Head of caudate nucleus (tissue), 42 donors: Measurements from ENCODE around the gene FAM78B.

Experiments
- DNase-seq, 42 donors: peaks; one replicate each; pipeline versions ENCODE4 v3.0.0 to v3.0.0-alpha.2; 2020 to 2021; ENCODE audit warnings: mixed read lengths in 7 of 42
- intact Hi-C: fragments of 100-400 bp; cut with DNase I; formaldehyde crosslinking; loops from one replicate; pipeline ENCODE4 v1.15.0; 2022

The FAM78B gene

DNA sequence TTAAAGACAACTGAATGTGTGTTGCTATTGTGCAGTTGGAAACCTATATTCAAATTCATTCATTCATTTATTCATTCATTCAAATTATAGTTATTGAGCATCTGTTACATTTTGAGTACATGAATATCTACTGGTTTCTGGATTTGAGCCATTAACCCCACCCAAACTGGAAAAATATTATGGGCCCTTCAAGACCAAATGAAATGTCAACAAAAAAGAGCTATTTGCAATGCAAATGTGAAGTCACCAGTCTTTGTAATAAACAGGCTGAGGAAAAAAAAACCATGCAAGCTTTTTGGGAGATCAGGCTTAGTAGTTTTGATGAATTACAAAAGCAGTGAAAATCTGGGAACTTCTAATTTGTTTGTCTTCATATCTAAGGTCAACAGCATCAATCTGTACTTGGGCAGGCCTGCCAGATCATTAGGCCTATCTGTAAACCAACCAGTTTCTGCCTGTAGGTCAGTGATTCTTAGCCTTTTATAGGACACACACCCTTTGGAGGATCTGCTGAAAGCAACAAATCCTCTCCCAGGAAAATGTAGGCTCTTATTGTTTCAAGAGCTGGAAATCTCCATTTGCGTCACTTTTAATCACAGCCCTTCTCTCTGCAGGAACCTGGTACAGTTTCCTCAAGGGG, 134.7 kb downstream of the FAM78B start:
- DNase-seq, result no peak
- intact Hi-C loops, result no loop called here

DNA sequence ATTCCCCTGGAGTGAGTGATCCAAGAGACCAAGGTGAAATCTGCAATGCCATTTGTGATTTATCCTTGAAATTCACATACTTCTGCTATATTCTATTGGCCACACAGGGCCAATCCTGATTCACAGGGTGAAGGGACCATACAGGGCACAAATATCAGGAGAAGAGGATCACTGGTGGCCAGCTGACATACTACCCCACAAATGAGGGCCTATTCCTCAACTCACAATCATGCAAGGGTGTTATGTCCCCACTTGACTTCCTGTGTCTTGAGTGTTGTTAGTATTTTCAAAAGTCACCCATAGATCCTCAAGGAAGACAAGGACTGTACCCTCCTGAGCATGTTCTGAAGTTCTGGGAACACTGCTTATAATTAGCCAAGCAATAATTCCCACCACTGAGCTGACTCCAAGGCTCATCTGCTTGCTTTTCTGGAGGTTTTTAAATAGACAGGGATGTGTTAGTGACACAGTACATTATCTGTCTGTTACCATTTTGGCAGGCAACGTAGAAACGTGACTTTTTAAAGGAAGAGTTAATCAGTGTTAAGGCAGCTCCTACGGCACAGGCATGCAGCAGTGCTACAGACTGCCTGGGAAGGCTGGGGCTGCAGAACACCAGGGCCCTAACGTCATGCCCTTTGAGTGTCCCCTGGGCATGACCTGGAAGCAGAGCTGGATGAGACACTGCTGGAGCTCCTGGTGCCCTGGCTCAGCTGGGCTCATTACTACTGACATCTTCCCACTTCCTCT, 137.4 kb downstream of the FAM78B start:
- no peak for DNase-seq
- intact Hi-C loops, result no loop called here

DNA sequence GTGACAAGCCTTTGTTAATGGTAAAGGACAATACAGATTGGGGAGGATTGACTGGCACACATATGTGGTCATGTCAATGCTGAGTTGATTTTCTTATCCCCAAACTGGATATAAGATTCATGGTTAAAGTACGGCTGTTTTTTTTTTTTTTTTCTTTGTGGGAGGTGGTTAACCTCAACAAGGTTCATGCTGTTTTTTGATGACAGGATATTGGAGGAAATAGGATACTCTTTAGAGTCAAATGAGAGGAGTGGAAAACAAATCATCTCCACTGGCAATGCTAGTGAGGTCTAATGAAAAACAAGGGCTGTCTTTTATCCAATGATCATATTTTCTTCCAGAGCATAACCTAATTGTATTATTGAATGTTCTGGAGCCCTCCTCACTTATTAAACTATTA, 140.2 kb downstream of the FAM78B start:
- no peak for DNase-seq
- intact Hi-C loops, result no loop called here

DNA sequence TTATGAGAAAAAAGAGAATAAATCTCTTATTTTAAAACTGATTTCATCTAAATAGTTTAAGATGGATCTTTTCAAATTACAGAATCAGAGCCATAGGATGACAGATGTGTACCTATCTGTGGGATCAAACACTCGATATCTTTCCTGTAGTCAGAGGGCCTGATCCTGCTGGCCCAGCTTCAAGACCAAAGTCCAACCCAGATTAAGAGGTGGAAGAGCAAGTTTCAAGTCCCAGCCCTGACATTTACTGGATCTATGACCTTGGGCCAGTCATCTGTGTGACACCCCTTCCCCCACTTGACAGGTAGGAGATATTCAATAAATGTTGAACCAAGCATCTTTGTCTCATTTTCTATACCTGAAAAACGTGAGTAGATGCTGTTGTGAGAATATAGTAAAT, 140.7 kb downstream of the FAM78B start:
- intact Hi-C loops, result no loop called here
- DNase-seq, result no peak

- intact Hi-C loops, result no loop called here
- DNase-seq, result no peak
Measured at GRCh38 chr1:166020210-166020609, 146.6 kb downstream of the FAM78B start.
